Measurements from ENCODE around the gene ELF2.

DNA sequence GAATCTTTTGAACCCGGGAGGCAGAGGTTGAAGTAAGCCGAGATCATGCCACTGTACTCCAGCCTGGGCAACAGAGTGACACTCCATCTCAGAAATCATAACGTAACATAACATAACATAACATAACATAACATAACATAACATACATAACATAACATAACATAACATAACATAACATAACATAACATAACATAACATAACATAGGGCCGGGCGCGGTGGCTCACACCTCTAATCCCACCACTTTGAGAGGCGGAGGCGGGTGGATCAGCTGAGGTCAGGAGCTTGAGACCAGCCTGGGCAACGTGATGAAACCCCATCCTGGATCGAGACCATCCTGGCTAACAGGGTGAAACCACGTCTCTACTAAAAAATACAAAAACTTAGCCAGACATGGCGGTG lies 84.7 kb downstream of the ELF2 start:
- TF ChIP-seq, protein P1, sequence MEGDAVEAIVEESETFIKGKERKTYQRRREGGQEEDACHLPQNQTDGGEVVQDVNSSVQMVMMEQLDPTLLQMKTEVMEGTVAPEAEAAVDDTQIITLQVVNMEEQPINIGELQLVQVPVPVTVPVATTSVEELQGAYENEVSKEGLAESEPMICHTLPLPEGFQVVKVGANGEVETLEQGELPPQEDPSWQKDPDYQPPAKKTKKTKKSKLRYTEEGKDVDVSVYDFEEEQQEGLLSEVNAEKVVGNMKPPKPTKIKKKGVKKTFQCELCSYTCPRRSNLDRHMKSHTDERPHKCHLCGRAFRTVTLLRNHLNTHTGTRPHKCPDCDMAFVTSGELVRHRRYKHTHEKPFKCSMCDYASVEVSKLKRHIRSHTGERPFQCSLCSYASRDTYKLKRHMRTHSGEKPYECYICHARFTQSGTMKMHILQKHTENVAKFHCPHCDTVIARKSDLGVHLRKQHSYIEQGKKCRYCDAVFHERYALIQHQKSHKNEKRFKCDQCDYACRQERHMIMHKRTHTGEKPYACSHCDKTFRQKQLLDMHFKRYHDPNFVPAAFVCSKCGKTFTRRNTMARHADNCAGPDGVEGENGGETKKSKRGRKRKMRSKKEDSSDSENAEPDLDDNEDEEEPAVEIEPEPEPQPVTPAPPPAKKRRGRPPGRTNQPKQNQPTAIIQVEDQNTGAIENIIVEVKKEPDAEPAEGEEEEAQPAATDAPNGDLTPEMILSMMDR (IDR thresholded peaks at IDR 0.05; ENCODE audit: low read depth, low read length, poor library complexity, severe bottlenecking): no peak
- TF ChIP-seq EZH2phosphoT487 (IDR thresholded peaks at IDR 0.05; ENCODE audit: borderline replicate concordance, low read length): no peak
